T1000 (cell line): Measurements from ENCODE around the gene RAB4A.
A peak's percentile ranks its signal among the peaks of the same experiment; 100 is the strongest.

Source experiments
- DNase-seq: peaks from one replicate; lab custom pipeline; 2025; ENCODE audit warnings: mixed read lengths; lab: John Stamatoyannopoulos, UW

Gene RAB4A

DNA sequence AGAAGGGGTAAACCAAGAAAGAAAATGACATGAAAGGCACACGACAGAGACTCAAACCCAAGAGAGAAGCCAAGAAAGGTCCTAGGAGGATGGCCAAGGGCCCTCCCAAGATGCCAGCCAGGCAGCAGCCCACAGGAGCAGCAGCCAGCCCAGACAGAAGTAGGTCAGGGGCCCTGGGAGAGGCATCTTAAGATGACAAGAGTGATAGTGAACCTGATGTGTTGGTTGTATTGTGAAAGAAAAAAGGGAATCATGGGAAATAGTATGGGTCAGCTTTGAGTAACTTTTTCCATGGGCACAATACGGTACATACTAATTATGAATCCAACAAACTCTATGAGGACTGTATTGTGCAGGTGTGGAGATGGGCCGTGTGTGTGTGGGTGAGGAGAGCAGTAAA lies 68.6 kb downstream of the RAB4A start:
- no peak for DNase-seq

DNA sequence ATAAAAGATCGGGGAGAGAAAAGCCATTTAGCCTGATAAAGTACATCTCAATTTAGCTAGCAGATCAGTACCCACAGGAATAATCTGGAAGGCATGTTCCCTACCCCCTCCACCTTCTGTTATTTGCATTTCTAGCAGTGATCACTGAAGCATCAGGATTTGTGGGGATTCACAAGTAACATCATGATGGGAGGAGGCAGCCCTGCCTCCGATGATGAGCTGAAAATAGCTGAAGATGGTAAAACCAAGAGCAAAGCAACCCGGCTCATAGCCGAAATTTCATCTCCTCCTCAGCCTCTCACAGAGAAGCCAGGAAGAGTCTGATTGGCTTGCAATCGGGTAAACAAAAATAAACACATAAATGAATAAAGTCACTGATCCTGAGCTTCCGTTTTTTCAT lies 69.6 kb downstream of the RAB4A start:
- no peak for DNase-seq

DNA sequence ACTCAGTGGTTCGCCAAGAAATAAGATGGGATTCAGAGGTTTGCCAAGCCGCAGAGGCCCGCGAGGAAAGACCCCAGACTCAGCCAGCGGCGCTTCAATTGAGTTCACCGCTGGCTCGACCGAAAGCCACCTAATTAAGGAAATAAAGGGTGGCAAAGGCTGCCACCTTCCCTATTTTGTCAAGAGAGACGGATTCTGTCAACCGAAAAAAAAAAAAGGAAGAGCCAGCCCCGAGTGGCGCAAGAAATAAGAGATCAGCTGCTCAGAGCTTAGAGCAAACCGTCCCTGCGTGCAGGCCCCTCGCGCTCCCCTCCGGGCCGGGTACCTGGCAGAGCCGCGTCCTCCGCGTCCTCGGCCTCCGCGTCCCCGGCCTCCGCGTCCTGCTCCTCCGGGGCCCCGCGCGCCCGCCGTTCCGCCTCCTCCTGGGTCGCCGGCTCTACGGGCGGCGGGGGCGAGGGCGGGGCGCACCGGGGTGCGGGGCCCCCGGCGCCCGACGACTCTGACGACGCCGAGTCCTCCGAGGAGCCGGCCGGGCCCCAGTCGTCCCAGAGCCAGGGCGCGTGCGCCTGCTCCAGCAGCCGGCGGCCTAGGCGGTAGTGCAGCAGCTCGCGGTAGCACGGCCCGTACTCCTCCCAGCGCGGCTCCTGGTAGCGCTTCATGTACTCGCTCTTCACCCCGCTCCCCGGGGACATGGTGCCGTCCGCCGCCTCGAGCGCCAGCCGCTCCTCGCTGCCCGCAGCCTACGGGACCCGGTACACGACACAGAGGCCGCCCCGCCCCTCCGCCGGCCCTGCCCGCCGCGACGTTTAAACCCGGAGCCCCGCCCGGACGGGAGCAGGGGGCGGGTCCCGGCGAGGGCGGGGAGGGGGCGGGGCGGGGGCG lies 71.1 kb downstream of the RAB4A start:
- DNase-seq = peak; percentile 76

DNA sequence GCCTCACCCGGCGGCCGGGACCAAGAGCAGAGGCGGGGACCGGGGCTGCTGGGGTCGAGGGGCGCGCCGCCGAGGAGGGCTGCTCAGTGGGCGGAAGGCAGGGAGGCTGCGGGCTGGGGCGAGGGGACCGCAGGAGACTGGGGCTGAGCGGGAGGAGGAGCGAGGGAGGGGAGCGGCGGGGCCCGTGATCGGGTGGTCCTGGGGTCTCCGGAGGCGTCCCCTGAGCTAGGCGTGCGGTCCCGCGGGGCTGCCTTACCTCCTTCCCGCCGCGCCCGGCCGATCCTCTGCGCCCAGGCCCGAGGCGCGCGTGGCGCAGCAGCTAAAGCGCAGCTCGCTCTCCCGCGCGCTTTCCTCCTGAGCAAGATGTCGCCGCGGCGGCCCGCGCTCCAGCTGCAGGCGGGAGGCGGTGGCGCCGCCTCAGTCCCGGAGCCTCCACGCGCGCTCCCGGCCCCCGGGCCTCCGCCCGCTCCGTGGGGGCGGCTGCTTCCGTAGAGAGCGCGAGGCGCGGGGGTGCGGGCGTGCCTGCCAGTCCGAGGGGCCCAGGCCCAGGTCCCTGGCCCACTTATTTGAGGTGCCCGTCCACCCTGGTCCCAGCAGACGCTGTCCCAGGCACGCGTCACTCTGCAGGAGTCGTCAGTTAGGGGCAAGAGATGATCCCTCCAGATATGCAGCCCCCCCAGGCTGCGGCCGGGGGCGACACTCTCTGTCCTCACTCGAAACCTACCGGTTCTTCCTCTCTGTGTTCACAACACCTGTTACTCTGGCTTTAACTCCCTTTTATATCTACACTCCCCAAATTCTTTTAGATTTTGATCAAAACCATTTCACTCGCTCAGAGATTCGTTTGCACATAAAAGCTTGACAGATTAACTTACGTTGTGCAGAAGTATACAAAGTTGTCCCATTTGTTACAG lies 72.0 kb downstream of the RAB4A start, which contains the start of gene CCSAP:
CCSAP (minus strand) TSS at position 392 of the 914 bp plus-strand sequence. CDS start 582 bp downstream, outside the sequence.
- peak; percentile 40 for DNase-seq

DNA sequence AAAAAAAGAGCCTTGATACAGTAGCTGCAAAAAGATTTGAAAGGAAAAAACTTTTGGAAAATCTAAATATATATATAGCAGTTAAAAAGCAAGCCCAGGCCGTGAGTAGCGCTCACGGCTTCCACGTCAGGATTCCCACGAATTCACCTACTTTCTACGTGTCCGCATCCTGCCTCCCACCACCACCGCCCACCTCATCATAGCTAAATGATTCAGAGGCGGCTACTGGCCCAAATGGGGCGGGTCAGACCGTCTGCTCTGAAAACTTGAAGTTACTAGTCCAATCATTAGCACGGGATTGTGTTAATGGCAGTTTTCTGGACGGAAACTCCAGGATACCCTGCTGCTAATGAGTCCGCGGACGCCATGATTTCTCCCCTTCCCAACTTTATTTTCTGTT lies 73.2 kb downstream of the RAB4A start:
- no peak for DNase-seq

DNA sequence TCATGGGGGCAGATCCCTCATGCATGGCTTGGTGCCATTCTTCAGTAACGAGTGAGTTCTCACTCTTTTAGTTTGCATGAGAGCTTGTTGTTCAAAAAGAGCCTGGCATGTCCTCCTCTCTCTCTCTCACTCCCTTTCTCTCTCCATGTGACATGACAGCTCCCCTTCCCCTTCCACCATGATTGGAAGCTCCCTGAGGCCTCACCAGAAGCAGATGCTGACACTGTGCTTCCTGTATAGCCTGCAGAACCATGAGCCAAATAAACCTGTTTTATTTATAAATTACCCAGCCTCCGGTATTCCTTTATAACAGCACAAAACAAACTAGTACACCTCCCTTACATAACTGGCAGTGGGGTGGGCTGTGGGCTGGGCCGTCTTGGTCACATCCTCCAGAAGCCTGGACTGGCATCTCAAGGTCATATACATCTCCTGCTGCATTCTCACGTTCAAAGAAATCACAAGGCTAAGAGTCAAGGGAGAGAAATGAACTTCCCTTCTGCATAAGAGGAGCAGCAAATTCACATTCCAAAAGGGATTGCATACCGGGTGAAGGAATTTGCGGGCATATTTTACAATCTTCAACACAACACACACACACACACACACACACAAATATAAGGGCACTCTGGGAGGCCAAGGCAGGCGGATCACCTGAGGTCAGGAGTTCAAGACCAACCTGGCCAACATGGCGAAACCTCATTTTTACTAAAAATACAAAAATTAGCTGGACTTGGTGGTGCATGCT lies 74.2 kb downstream of the RAB4A start:
- no peak for DNase-seq

DNA sequence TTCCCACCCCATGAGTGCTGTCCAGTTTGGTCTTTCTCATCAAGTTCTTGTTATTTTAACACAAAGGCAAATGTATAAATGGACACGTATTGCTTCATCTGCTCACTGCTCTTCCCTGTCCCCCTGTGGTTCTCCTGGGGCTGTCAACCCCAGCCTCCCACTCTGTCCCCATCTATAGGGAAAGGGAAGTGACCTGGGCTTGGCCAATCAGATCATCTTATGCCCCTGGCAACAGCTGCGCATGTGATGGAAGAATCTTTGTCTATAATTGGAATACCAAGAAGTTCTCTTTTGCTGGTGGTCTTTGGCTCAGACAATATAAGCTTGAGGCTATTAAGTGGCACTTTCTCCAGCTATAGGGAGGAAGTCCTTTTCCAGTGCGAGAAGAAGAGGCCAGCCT lies 76.6 kb downstream of the RAB4A start:
- no peak for DNase-seq

DNA sequence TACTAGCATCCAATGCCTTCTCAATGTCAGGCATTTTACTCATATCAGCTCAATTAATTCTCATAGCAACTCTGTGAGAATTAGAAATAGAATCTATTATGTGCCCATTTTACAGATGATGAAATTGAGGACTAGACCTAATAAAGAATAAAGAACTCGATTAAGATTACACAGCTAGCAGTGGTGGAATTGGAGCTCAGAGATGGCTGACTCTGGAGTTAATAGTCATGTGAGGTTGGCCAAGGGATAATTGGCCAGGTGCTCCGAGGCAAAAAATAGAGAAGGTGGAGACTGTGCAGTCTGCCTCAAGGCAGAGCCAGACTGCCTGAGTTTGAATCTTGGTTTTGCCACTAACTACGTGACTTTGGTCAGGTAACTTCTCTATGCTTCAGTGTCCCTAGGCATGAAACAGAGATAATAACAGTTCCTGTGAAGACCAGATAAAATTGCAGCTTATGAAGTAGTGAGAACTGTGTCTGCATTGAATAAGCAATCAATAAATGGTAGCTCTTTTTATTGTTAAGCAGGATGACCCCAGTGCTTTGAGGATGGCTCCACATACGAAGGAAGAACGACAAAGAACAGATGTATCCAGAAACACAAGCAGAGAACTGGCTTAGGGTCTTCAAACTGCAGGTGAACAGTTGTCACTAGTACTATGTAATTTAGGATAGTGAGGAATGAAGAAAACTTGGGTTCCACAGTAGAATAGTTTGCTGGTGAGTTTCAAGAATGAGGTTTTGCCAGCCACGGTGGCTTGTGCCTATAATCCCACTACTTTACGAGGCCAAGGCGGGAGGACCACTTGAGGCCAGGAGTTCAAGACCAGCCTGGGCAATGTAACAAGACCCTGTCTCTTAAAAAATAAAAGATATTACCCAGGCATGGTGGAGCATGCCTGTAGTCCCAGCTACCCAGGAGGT lies 78.8 kb downstream of the RAB4A start:
- no peak for DNase-seq

DNA sequence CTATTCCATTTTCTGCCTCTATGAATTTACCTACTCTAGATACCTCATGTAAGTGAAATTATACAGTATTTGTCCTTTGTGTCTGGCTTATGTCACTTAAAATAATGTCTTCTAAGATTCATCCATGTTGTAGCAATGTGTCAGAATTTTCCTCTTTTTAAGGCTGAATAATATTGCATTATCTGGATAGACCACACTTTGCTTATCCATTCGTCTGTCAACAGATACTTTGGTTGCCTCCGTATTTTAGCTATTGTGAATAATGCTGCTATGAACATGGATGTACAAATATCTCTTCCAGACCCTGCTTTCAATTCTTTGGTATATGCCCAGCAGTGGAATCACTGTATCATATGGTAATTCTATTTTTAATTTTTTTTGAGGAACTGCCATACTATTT lies 82.1 kb downstream of the RAB4A start:
- no peak for DNase-seq

DNA sequence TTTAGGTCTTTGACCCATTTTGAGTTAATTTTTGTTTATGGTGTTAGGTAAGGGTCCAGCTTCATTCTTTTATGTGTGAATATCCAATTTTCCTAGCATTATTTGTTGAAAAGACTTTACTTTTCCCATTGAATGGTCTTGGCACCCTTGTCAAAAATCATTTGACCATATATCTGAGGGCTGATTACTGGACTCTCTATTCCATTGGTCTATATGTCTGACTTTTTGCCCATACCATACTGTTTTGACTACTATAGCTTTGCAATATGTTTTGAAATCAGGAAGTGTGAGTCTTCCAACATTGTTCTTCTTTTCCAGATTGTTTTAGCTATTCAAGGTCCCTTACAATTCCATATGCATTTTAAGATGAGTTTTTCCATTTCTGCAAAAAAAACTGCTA lies 83.3 kb downstream of the RAB4A start:
- no peak for DNase-seq
